Right atrium auricular region (tissue), 2 donors: ENCODE data around the gene RAET1G. TPM values are rescaled to one million over a fixed set of nuclear protein-coding genes. Genes with fewer than 3 reads are reported as not detected.
"Not testable (repeated sequence)": the region's sequence is repeated elsewhere in the genome, so short reads cannot be mapped to it uniquely, and the experiment has no call there.

Source experiments
- DNase-seq: peaks from one replicate; pipeline ENCODE4 v3.0.0-alpha.2; 2019; ENCODE audit warnings: low spot score
- H3K27ac ChIP-seq, 2 donors: fragments of 200-600 bp; sonication (generic); 1 replicate in 1 of 2; 2 replicates in 1 of 2; pipeline ENCODE4 v1.5.1; 2016 to 2019
- H3K27me3 ChIP-seq, 2 donors: fragments of 200-600 bp; sonication (generic); one replicate each; pipeline versions ENCODE4 v1.5.1 to v1.6.0; 2017 to 2019
- H3K36me3 ChIP-seq: fragments of 200-600 bp; sonication (generic); one replicate; pipeline ENCODE4 v1.5.1; 2016
- H3K4me1 ChIP-seq, 2 donors: fragments of 200-600 bp; sonication (generic); one replicate each; pipeline versions ENCODE4 v1.5.1 to v1.6.0; 2017 to 2019
- H3K4me3 ChIP-seq, 2 donors: fragments of 200-600 bp; sonication (generic); 1 replicate in 1 of 2; 2 replicates in 1 of 2; pipeline ENCODE4 v1.5.1; 2017 to 2019; ENCODE audit warnings: mild to moderate bottlenecking in 1 of 2, moderate library complexity in 1 of 2
- H3K9me3 ChIP-seq, 2 donors: fragments of 200-600 bp; sonication (generic); one replicate each; pipeline ENCODE4 v1.5.1; 2019
- total RNA-seq, 2 donors: library from RNA; depleted of rRNA; stranded (reverse); fragments of >200 nt; gene quantifications; one replicate each; pipeline ENCODE4 v1.1.0, GENCODE V29; 2016
- TF ChIP-seq, protein P1 (sequence below), 2 donors: fragments of 200-600 bp; sonication (generic); IDR thresholded peaks; one replicate each; pipeline ENCODE4 v1.5.1; 2019; ENCODE audit warnings: antibody characterized with exemption in 2 of 2

The RAET1G gene
- total RNA-seq, 2 donors from 2014 or later = 1.5 to 1.6 TPM

GRCh38 chr6:149951626-149952025 is 28.7 kb upstream of the RAET1G start:
- no peak overlapping the region for H3K4me3 ChIP-seq
- DNase-seq = peak; percentile 54
- H3K36me3 ChIP-seq = no peaks in the 10 kb centered on the region
- H3K27ac ChIP-seq = no peak overlapping the region
- TF ChIP-seq, protein P1, sequence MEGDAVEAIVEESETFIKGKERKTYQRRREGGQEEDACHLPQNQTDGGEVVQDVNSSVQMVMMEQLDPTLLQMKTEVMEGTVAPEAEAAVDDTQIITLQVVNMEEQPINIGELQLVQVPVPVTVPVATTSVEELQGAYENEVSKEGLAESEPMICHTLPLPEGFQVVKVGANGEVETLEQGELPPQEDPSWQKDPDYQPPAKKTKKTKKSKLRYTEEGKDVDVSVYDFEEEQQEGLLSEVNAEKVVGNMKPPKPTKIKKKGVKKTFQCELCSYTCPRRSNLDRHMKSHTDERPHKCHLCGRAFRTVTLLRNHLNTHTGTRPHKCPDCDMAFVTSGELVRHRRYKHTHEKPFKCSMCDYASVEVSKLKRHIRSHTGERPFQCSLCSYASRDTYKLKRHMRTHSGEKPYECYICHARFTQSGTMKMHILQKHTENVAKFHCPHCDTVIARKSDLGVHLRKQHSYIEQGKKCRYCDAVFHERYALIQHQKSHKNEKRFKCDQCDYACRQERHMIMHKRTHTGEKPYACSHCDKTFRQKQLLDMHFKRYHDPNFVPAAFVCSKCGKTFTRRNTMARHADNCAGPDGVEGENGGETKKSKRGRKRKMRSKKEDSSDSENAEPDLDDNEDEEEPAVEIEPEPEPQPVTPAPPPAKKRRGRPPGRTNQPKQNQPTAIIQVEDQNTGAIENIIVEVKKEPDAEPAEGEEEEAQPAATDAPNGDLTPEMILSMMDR (IDR thresholded peaks at IDR 0.05) = no peak
- no peaks in the 10 kb centered on the region for H3K4me1 ChIP-seq
- H3K27me3 ChIP-seq = peaks cover 4 to 11% of the 10 kb centered on the region in 2 donors
- H3K9me3 ChIP-seq = no peaks in the 10 kb centered on the region

DNA sequence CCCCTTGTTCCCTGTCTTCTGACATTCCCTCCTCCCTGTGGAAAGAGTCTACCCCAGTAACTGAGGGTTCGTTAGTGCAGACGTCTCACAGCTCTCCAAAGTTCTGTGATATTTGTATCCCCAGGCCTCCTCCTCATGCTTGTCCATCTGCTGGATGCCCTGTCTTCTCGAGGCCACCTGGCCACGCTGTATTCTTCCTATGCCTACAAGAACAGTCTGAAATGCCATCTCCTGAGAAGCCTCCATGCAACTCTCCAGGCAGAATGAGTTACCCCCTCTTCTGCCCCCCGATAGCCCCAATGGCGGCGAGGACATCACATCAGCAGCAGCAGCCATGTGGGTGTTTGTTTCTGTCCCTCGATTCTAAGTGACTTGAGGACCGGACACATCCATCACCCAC is 28.2 kb upstream of the RAET1G start:
- Histone ChIP-seq H3K27me3 (peaks cover 4 to 11% of the 10 kb centered on the region in 2 donors), H3K9me3 (no peaks in the 10 kb centered on the region), H3K4me3 (no peak overlapping the region), H3K4me1 (no peaks in the 10 kb centered on the region), H3K27ac (no peak overlapping the region), H3K36me3 (no peaks in the 10 kb centered on the region)
- DNase-seq = no peak
- TF ChIP-seq, protein P1 (IDR thresholded peaks at IDR 0.05) = no peak

- peak; percentile 36 for DNase-seq
- Histone ChIP-seq H3K4me3 (no peak overlapping the region), H3K27ac (no peak overlapping the region), H3K4me1 (no peaks in the 10 kb centered on the region), H3K27me3 (peaks cover 2 to 11% of the 10 kb centered on the region in 2 donors), H3K36me3 (no peaks in the 10 kb centered on the region), H3K9me3 (no peaks in the 10 kb centered on the region)
- TF ChIP-seq, protein P1 (IDR thresholded peaks at IDR 0.05) = no peak
Measured at GRCh38 chr6:149950423-149950822, 27.5 kb upstream of the RAET1G start.

- no peak overlapping the region for H3K4me3 ChIP-seq
- TF ChIP-seq, protein P1 (IDR thresholded peaks at IDR 0.05) = no peak
- no peaks in the 10 kb centered on the region for H3K9me3 ChIP-seq
- H3K27ac ChIP-seq = no peak overlapping the region
- DNase-seq = peak; percentile 43
- H3K4me1 ChIP-seq = no peaks in the 10 kb centered on the region
- H3K36me3 ChIP-seq = no peaks in the 10 kb centered on the region
- peaks cover 0 to 11% of the 10 kb centered on the region in 2 donors for H3K27me3 ChIP-seq
Measured at GRCh38 chr6:149948616-149949015, 25.7 kb upstream of the RAET1G start.

DNA sequence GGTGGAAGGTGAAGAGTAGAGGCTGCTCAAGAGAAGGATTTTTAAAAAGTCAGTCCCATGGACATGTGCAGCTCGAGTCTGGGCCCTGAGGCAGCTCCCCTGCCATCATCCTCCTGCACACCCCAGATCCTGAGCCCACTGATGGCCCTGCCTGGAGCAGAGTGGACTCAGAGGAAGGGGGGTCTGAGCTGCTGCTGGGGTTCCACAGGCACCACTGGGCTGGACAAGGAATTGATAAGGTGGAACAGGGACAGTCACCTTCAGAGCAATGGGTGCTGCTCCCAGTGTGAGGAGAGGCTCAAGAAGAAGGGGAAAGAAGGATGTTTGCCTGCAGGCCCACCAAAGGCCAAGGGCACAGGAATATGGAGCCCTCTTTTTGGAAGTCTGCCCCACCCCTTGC is 25.1 kb upstream of the RAET1G start:
- TF ChIP-seq, protein P1 (IDR thresholded peaks at IDR 0.05) = no peak
- Histone ChIP-seq H3K4me1 (no peaks in the 10 kb centered on the region), H3K9me3 (no peaks in the 10 kb centered on the region), H3K36me3 (no peaks in the 10 kb centered on the region), H3K27ac (no peak overlapping the region), H3K27me3 (peaks cover 0 to 6% of the 10 kb centered on the region in 2 donors), H3K4me3 (no peak overlapping the region)
- peak; percentile 42 for DNase-seq

DNA sequence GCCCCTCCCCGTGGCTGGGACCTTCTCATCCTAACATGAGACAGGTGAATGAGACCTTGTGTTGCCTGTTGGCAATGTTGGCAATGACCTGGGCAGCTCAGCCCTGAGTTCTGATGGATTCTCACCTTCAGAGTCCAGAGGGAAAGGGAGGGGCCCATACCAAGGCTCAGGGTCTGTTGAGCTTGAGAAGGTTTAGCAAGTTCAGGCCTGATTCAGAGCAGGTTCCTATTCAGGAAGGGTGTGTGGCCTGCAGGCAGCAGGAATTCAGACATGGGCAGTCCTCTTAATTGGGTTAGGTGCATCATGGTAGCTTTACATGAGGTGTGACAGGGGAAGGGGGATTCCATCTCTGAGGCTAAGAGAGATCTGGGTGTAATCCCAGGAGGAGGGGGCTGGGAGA is 24.6 kb upstream of the RAET1G start:
- not testable (repeated sequence) for H3K36me3 ChIP-seq, DNase-seq, H3K4me3 ChIP-seq, H3K27me3 ChIP-seq, H3K9me3 ChIP-seq, H3K27ac ChIP-seq, H3K4me1 ChIP-seq

- H3K36me3 ChIP-seq, DNase-seq, H3K4me3 ChIP-seq, H3K27ac ChIP-seq, H3K27me3 ChIP-seq, H3K4me1 ChIP-seq, H3K9me3 ChIP-seq: not testable (repeated sequence)
Measured at GRCh38 chr6:149946631-149947030, 23.7 kb upstream of the RAET1G start.

- not testable (repeated sequence) for H3K27me3 ChIP-seq, H3K4me3 ChIP-seq, DNase-seq, H3K9me3 ChIP-seq, H3K36me3 ChIP-seq, H3K27ac ChIP-seq
- H3K4me1 ChIP-seq = peaks cover 0 to 13% of the 10 kb centered on the region in 2 donors
Measured at GRCh38 chr6:149945276-149945675, 22.4 kb upstream of the RAET1G start.

GRCh38 chr6:149943321-149943720 is 20.4 kb upstream of the RAET1G start:
- not testable (repeated sequence) for H3K27ac ChIP-seq, H3K36me3 ChIP-seq, DNase-seq, H3K9me3 ChIP-seq, H3K4me3 ChIP-seq
- Histone ChIP-seq H3K4me1 (peaks cover 0 to 23% of the 10 kb centered on the region in 2 donors), H3K27me3 (peaks cover 15 to 26% of the 10 kb centered on the region in 2 donors)
